H1 (cell line): ENCODE results near the gene CLIC3. TPM values are rescaled to one million over a fixed set of nuclear protein-coding genes. Genes with fewer than 3 reads are reported as not detected.

Experiments
- CTCF ChIA-PET: fragments of 300-600 bp; sonication (Branson Sonifier 250); formaldehyde crosslinking; loops from one replicate; lab custom pipeline; 2021; ENCODE audit not compliant: partially characterized antibody; lab: Charles Lee
- POLR2A ChIA-PET: fragments of 300-600 bp; sonication (Branson Sonifier 250); formaldehyde crosslinking; loops from one replicate; lab custom pipeline; 2021; ENCODE audit warnings: inconsistent platforms; ENCODE audit not compliant: partially characterized antibody; lab: Charles Lee
- DNase-seq, 2 experiments: peaks; one replicate each; pipeline versions ENCODE4 v3.0.0 to v3.0.0-alpha.2; 2010 to 2022; ENCODE audit warnings: low spot score in 2 of 2, low read depth in 1 of 2, mixed read lengths in 1 of 2
- FAIRE-seq: peaks from 2 replicates; lab custom pipeline; 2011; peaks lifted over from hg19 to GRCh38; lab: Jason Lieb, UNC
- H2AFZ ChIP-seq: 2 replicates; pipeline ENCODE4 v1.8.1; 2012; ENCODE audit warnings: low read length, inconsistent platforms
- H2AK5ac ChIP-seq: 2 replicates; pipeline ENCODE4 v1.6.1; 2013; ENCODE audit warnings: low read depth, low read length
- H2BK120ac ChIP-seq: replicated peaks from 2 replicates; pipeline ENCODE3; 2013; ENCODE audit warnings: low read depth, low read length, inconsistent platforms
- H2BK12ac ChIP-seq: 2 replicates; pipeline ENCODE4 v1.6.1; 2013; ENCODE audit warnings: low read depth, low read length
- H2BK15ac ChIP-seq: 2 replicates; pipeline ENCODE4 v1.6.1; 2013; ENCODE audit warnings: low read length
- H2BK20ac ChIP-seq: 2 replicates; pipeline ENCODE4 v1.6.1; 2013; ENCODE audit warnings: low read length
- H2BK5ac ChIP-seq: 2 replicates; pipeline ENCODE4 v1.6.1; 2013; ENCODE audit warnings: low read depth, low read length
- H3K14ac ChIP-seq: 2 replicates; pipeline ENCODE4 v1.6.1; 2013; ENCODE audit warnings: inconsistent platforms; ENCODE audit not compliant: insufficient read length
- H3K18ac ChIP-seq: 2 replicates; pipeline ENCODE4 v1.6.1; 2013; ENCODE audit warnings: low read length; ENCODE audit errors: extremely low read depth
- H3K23ac ChIP-seq: 2 replicates; pipeline ENCODE4 v1.6.1; 2013; ENCODE audit warnings: inconsistent platforms; ENCODE audit not compliant: insufficient read length
- H3K23me2 ChIP-seq: 2 replicates; pipeline ENCODE4 v1.6.1; 2013; ENCODE audit warnings: low read depth, low read length
- H3K27ac ChIP-seq: 2 replicates; pipeline ENCODE4 v1.6.1; 2011; ENCODE audit warnings: low read depth, low read length, inconsistent platforms
- H3K27me3 ChIP-seq, 4 experiments: replicated peaks in 1 of 4; 1 replicate in 1 of 4; 2 replicates in 3 of 4; pipeline versions ENCODE4 v1.6.1 to v1.8.1; 2011 to 2013; ENCODE audit warnings: low read length in 3 of 4, mild to moderate bottlenecking in 3 of 4, inconsistent platforms in 2 of 4, mixed read lengths in 2 of 4, moderate library complexity in 1 of 4; ENCODE audit not compliant: control insufficient read depth in 3 of 4, insufficient read depth in 3 of 4; ENCODE audit errors: extremely low read depth in 1 of 4
- H3K36me3 ChIP-seq, 4 experiments: 2 replicates each; pipeline versions ENCODE4 v1.6.1 to v1.8.1; 2011 to 2013; ENCODE audit warnings: mild to moderate bottlenecking in 4 of 4, low read length in 3 of 4, moderate library complexity in 2 of 4, control low read depth in 1 of 4, inconsistent platforms in 1 of 4; ENCODE audit not compliant: insufficient read depth in 4 of 4, control insufficient read depth in 2 of 4
- H3K4ac ChIP-seq: replicated peaks from 2 replicates; pipeline ENCODE3; 2013; ENCODE audit warnings: low read length, low read depth, mixed read lengths, inconsistent platforms; ENCODE audit not compliant: insufficient read length
- H3K4me1 ChIP-seq, 4 experiments: replicated peaks in 1 of 4; 1 replicate in 1 of 4; 2 replicates in 3 of 4; pipeline versions ENCODE4 v1.6.1 to v1.8.1; 2011 to 2013; ENCODE audit warnings: low read length in 3 of 4, inconsistent platforms in 2 of 4, mixed read lengths in 1 of 4; ENCODE audit not compliant: insufficient read depth in 4 of 4, control insufficient read depth in 3 of 4
- H3K4me2 ChIP-seq, 2 experiments: 2 replicates each; pipeline versions ENCODE4 v1.6.1 to v1.8.1; 2011 to 2013; ENCODE audit warnings: low read depth in 2 of 2, low read length in 2 of 2, control low read depth in 1 of 2, inconsistent platforms in 1 of 2, mild to moderate bottlenecking in 1 of 2; ENCODE audit not compliant: insufficient read depth in 1 of 2
- H3K4me3 ChIP-seq, 4 experiments: fragments of 200-600, 300-600 bp in 1 of 4; sonication (generic), shearing (Covaris generic), sonication (Bioruptor Twin) in 1 of 4; 2 replicates each; pipeline versions ENCODE4 v1.5.1 to v1.8.1; 2011 to 2016; ENCODE audit warnings: low read length in 4 of 4, low read depth in 3 of 4, control low read depth in 2 of 4, inconsistent platforms in 2 of 4, mild to moderate bottlenecking in 2 of 4, mixed read lengths in 1 of 4, moderate library complexity in 1 of 4; ENCODE audit not compliant: insufficient read depth in 2 of 4; ENCODE audit errors: extremely low read depth in 1 of 4
- H3K56ac ChIP-seq: replicated peaks from 2 replicates; pipeline ENCODE3; 2013; ENCODE audit warnings: low read depth, mild to moderate bottlenecking, mixed read lengths, low read length, inconsistent platforms; ENCODE audit not compliant: insufficient read length
- H3K79me1 ChIP-seq: 2 replicates; pipeline ENCODE4 v1.6.1; 2013; ENCODE audit warnings: low read depth, low read length, control low read depth
- H3K79me2 ChIP-seq, 2 experiments: 2 replicates each; pipeline versions ENCODE4 v1.6.1 to v1.8.1; 2012 to 2013; ENCODE audit warnings: low read length in 2 of 2, mild to moderate bottlenecking in 2 of 2, inconsistent platforms in 1 of 2; ENCODE audit not compliant: insufficient read depth in 2 of 2, control insufficient read depth in 1 of 2
- H3K9ac ChIP-seq, 4 experiments: replicated peaks in 1 of 4; 1 replicate in 1 of 4; 2 replicates in 3 of 4; pipeline versions ENCODE4 v1.6.1 to v1.8.1; 2011 to 2013; ENCODE audit warnings: low read depth in 3 of 4, low read length in 3 of 4, control low read depth in 2 of 4, mild to moderate bottlenecking in 2 of 4, moderate library complexity in 2 of 4, inconsistent platforms in 1 of 4; ENCODE audit errors: extremely low read depth in 1 of 4
- H3K9me3 ChIP-seq, 2 experiments: 2 replicates each; pipeline versions ENCODE4 v1.6.1 to v1.8.1; 2012 to 2013; ENCODE audit warnings: mild to moderate bottlenecking in 2 of 2, moderate library complexity in 2 of 2, control low read depth in 1 of 2, inconsistent platforms in 1 of 2, low read depth in 1 of 2, low read length in 1 of 2, mixed read lengths in 1 of 2; ENCODE audit not compliant: insufficient read depth in 2 of 2
- H4K20me1 ChIP-seq, 2 experiments: replicated peaks in 1 of 2; 2 replicates each; pipeline versions ENCODE3 to v1.8.1; 2011 to 2013; ENCODE audit warnings: inconsistent platforms in 2 of 2, low read length in 2 of 2, mild to moderate bottlenecking in 1 of 2; ENCODE audit not compliant: insufficient read depth in 2 of 2, control insufficient read depth in 1 of 2
- H4K5ac ChIP-seq: 2 replicates; pipeline ENCODE4 v1.6.1; 2013; ENCODE audit warnings: low read length, low read depth, mixed read lengths, inconsistent platforms; ENCODE audit not compliant: insufficient read length
- H4K8ac ChIP-seq: 2 replicates; pipeline ENCODE4 v1.8.0; 2013; ENCODE audit warnings: mild to moderate bottlenecking, moderate library complexity, low read length, inconsistent platforms; ENCODE audit not compliant: insufficient read depth; ENCODE audit errors: extremely low read depth
- H4K91ac ChIP-seq: replicated peaks from 2 replicates; pipeline ENCODE3; 2013; ENCODE audit warnings: low read length, mixed read lengths, inconsistent platforms; ENCODE audit not compliant: insufficient read length
- BRCA1 ChIP-seq: IDR thresholded peaks from 2 replicates; pipeline ENCODE4 v1.6.1; 2012; ENCODE audit warnings: low read depth, low read length, improper control_type of control experiment
- GABPA ChIP-seq: IDR thresholded peaks from 2 replicates; pipeline ENCODE4 v1.6.1; 2011; ENCODE audit warnings: mild to moderate bottlenecking, low read length, moderate library complexity, borderline replicate concordance; ENCODE audit not compliant: insufficient read depth
- SAP30 ChIP-seq: fragments of 300-600 bp; sonication (generic); IDR thresholded peaks from 2 replicates; pipeline ENCODE4 v1.7.1; 2012; ENCODE audit warnings: low read length, moderate library complexity, mild to moderate bottlenecking, inconsistent platforms; ENCODE audit not compliant: insufficient read depth, insufficient replicate concordance
- SIN3A ChIP-seq, 2 experiments: IDR thresholded peaks in 1 of 2; conservative IDR thresholded peaks in 1 of 2; 2 replicates each; pipeline ENCODE4 v1.6.1; 2011 to 2012; ENCODE audit warnings: low read length in 2 of 2, improper control_type of control experiment in 1 of 2, low read depth in 1 of 2, mild to moderate bottlenecking in 1 of 2
- SIX5 ChIP-seq: IDR thresholded peaks from 2 replicates; pipeline ENCODE4 v1.6.1; 2011; ENCODE audit warnings: mild to moderate bottlenecking, low read depth, low read length
- TBP ChIP-seq: IDR thresholded peaks from 2 replicates; pipeline ENCODE4 v1.6.1; 2011; ENCODE audit warnings: low read depth, low read length, improper control_type of control experiment
- TCF12 ChIP-seq: IDR thresholded peaks from 2 replicates; pipeline ENCODE4 v1.6.1; 2011; ENCODE audit warnings: low read depth, mild to moderate bottlenecking, low read length
- YY1 ChIP-seq: IDR thresholded peaks from 2 replicates; pipeline ENCODE4 v1.6.1; 2011; ENCODE audit warnings: low read depth, mild to moderate bottlenecking, low read length
- WGBS, 2 experiments: shearing (Covaris generic) in 1 of 2; methylation state at CpG; one replicate each; pipeline versions ENCODE4 v1.1.6 to v1.1.7; 2013 to 2015; ENCODE audit warnings: low lambda C conversion rate in 2 of 2, mixed read lengths in 2 of 2, inconsistent platforms in 1 of 2, low coverage in 1 of 2, missing lambda C conversion rate in 1 of 2; ENCODE audit not compliant: insufficient replicate concordance in 2 of 2, insufficient coverage in 1 of 2, insufficient read length in 1 of 2; ENCODE audit errors: extremely low coverage in 1 of 2, missing lambda C conversion rate in 1 of 2; 5-methylcytosine and 5-hydroxymethylcytosine counted together
- polyA plus RNA-seq, 7 experiments: library from polyadenylated mRNA; depleted of rRNA in 3 of 7; stranded (reverse) in 5 of 7; unstranded in 2 of 7; fragments of >200 nt in 5 of 7; fragments of 200-250 nt in 2 of 7; gene quantifications; 1 replicate in 5 of 7; 2 replicates in 1 of 7; 4 replicates in 1 of 7; pipeline versions ENCODE4 v1.2.1 to v1.2.3, GENCODE V29; 2011 to 2013; ENCODE audit warnings: missing spikeins in 2 of 7, mixed read lengths in 2 of 7
- total RNA-seq: library from RNA; stranded (reverse); fragmentation: NEBNext Ultra II Directional; extraction: Animal tissue kit (Norgen Biotek cat#: 25700); gene quantifications from 2 replicates; pipeline ENCODE4 v1.2.1, GENCODE V29; 2021
- TF ChIP-seq, protein P1 (sequence below): IDR thresholded peaks from 2 replicates; pipeline ENCODE4 v1.6.1; 2012; ENCODE audit warnings: inconsistent platforms

CLIC3 gene
- total and polyA plus RNA-seq, 2 of the 8 experiments (the other 6 are each of a cell fraction or from before 2014, with no cell fraction given): 0.12 TPM; not detected in 1

DNA sequence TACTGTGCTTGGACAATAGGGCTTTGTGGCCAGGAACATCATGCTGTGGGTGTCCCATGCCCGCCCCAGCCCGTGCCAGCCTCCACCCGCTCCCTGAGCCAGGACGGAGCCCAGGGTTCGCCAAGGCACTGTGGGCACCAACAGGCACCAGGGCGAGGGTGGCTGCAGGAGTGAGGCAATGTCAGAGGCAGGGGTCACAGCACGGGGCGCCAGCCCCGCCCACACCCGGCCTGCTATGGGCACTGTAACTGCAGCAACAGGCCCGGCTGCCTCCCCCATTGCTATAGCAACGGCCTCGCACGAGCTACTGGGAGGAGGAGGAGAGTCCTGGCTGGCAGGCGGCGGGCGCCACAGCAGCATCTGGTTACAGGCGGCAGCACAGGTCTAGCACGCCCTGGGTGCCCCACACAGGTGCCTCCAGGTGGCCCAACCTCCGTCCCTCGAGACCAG, 29.2 kb upstream of the CLIC3 start:
- Histone ChIP-seq H4K5ac (no peak overlapping the region), H3K9ac (no peak overlapping the region), H2BK12ac (0 out of 2 replicates have a peak overlapping the region, but pooled peaks have one; percentile 17), H4K8ac (no peak overlapping the region; the same call in 1 of the 2 replicates), H3K27me3 (peaks cover 1 to 27% (median 15%) of the 10 kb centered on the region in 4 experiments; a peak in 6 of 7 replicates), H3K79me1 (no peaks in the 10 kb centered on the region), H3K14ac (no peak overlapping the region), H3K4me2 (no peak overlapping the region), H2BK20ac (no peak overlapping the region), H3K23me2 (peaks cover 4% of the 10 kb centered on the region; the same call in 1 of the 2 replicates), H2AFZ (no peak overlapping the region), H3K4ac (no peak overlapping the region), H2AK5ac (no peak overlapping the region), H2BK5ac (no peak overlapping the region), H3K9me3 (no peaks in the 10 kb centered on the region), H3K79me2 (no peaks in the 10 kb centered on the region), H3K56ac (no peak overlapping the region), H2BK15ac (no peak overlapping the region), H2BK120ac (no peak overlapping the region), H3K27ac (no peak overlapping the region), H4K91ac (no peak overlapping the region), H3K36me3 (no peaks in the 10 kb centered on the region), H3K4me1 (peaks cover 0 to 14% (median 6%) of the 10 kb centered on the region in 4 experiments; a peak in 5 of 7 replicates), H4K20me1 (peaks cover 0 to 8% of the 10 kb centered on the region in 2 experiments), H3K4me3 (no peak overlapping the region), H3K18ac (no peak overlapping the region), H3K23ac (no peak overlapping the region)
- WGBS, 2 experiments: 87% methylated on average over 10 of the region's 21 CpGs; no CpG with 5 or more reads in 1 of the 2 experiments
- no peak for FAIRE-seq
- POLR2A ChIA-PET: interaction anchor here (1.2 to 1.6 kb wide), 2 partner anchors 12 to 33 kb away, joined by 3 read pairs; partner anchors contain the start of gene PAXX
- no peak for DNase-seq
- CTCF ChIA-PET: interaction anchor here (0.6 to 8.5 kb wide), 14 partner anchors 10 to 196 kb away, joined by 3 to 110 read pairs (median 5); partner anchors contain the start of genes C8G, CLIC3, MAN1B1 and PAXX
- TF ChIP-seq YY1 (no peak), TCF12 (no peak), TBP (no peak), GABPA (no peak), SIN3A (conservative IDR thresholded peaks at IDR 0.05 in 1 of 2, IDR thresholded peaks at IDR 0.05 in 1 of 2; ENCODE audit: low read depth in 1 of 2, low read length in 2 of 2) (no peak), SAP30 (no peak), SIX5 (no peak), BRCA1 (no peak)
- TF ChIP-seq, protein P1, sequence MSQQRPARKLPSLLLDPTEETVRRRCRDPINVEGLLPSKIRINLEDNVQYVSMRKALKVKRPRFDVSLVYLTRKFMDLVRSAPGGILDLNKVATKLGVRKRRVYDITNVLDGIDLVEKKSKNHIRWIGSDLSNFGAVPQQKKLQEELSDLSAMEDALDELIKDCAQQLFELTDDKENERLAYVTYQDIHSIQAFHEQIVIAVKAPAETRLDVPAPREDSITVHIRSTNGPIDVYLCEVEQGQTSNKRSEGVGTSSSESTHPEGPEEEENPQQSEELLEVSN: no peak
